Measurements from ENCODE around the gene RNU1-3.
"Not testable (repeated sequence)": the region's sequence is repeated elsewhere in the genome, so short reads cannot be mapped to it uniquely, and the experiment has no call there.

Gene RNU1-3

DNA sequence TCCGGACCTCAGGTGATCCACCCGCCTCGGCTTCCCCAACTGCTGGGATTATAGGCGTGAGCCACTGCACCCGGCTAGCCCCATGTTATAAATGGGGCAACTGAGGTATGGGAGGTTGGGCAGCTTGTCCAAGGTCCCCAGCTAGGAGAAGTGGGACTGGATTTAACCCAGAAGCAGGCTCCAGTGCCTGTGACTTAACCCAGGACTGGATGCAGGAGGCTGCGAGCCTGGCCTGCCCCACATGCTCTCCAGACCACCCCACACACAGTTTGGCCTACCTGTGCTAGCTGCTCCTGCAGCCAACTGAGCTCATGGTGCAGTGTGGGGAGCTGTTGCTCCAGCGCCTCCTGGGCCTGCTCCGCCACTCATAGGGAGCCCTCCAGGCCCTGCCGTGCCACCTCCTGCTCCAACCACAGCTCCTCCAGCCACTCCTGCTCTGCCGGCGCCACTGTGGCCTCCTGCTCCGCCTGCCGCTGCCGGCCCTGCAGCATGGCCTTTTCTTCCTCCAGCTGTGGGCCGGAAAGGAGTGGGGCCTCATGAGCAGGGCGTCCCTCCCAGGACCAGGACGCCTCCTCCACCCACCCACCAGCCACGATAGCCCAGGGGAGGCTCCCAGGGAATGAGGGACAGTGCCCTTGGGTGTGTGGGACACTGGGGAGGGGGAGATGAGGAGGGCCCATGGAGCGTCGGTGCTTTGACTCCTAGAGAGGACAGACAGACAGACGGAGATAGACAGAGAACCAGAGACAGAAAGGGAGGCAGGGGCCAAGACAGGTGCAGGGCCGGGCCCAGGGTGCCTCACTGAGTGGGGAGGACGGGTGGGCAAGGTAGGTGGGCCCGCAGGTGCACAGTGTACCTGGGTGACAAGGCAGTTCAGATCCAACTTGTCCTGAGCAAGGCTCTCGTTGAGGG is 41.0 kb downstream of the RNU1-3 start:
- no peak for DNase-seq (ENCODE audit: insufficient read length, low spot score)
- FAIRE-seq, result no peak

DNA sequence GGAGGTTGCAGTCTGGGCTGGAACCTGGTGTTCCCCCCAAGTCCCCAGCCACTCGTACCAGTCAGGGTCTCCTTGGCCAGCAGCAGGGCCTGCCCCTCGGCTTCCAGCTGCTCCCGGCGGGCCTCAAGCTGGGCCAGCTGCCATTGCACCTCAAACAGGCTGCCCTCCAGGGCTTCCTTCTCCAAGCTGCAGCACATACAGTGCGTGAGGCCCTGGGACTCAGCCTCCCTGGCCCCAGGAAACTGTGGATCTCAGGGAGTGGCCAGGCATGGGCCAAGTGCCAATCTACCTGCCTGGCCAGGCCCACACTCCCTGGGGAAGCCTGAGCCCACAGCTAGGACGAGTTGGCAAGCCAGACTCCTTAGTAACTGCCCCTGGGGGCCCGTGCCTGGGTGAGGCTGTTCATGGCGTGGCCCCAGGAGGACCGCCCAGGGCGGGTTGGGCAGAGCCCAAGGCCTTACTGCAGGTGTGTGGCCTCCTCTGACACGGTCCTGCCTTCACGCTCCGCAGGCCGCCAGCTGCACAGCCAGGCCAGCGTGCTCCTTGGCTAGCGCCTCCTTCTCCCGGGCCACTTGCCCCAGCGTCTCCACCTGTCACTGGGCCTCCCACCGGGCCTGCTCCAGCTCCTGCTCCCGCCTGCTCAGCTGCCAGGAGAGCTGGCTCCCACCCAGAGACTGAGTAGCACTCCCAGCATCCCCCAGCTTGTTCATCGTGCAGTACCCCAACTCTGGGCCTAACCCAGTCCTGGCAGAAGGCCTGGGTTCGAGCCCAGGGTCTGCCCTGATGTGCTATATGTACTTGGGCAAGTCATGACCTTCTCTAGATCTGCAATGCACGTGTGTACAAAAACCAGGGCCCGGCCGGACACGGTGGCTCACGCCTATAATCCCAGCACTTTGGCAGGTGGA is 42.7 kb downstream of the RNU1-3 start:
- DNase-seq (ENCODE audit: insufficient read length, low spot score); FAIRE-seq: not testable (repeated sequence)

DNA sequence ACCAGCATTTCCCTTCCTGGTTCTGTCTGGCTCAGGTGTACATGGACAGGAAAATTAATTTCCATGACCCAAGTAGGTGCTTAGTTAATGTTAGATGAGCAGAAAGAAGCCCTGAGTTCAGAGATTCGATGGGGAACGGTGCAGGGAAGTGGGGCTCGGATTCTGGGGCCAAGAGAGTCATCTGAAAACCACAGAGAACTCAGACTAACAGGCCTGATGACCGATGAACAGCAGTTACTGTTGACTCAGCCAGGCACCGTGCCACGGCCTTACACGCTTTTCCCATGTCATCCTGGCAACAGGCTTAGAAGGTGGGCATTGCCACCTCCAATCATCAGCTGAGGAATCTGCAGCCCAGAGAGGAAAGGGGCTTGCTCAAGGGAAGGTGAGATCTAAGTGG is 43.4 kb downstream of the RNU1-3 start:
- not testable (repeated sequence) for FAIRE-seq; DNase-seq (ENCODE audit: insufficient read length, low spot score)

DNA sequence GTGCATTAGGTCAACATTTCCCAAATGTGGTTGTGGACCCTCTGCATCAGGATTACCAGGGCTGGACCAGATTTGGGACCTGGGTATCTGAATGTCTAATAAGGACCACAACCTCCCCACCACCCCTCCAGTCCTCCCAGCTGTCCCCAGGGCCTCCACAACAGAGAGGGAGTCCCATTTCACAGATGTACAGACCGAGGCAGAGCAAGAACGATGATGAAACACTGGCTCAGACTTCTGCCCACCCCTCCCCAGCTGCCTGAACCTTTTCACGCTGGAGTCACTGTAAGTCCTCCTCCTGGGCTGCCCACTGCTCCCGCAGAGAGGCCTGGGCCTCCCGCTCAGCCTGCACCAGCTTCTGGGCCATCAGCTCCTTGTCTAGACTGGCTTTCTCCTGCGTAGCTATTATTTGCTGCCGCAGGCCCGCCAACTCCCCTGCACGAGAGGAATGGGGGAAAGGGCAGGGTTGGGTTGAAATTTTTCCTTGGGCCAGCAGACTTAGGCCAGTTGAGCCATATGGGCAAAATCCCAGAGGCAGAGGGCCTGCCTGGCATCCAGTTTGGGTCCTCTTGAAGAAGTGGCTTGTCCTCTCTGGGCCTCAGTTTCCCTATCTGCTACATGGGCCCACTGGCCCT is 45.0 kb downstream of the RNU1-3 start:
- FAIRE-seq; DNase-seq (ENCODE audit: insufficient read length, low spot score): not testable (repeated sequence)

DNA sequence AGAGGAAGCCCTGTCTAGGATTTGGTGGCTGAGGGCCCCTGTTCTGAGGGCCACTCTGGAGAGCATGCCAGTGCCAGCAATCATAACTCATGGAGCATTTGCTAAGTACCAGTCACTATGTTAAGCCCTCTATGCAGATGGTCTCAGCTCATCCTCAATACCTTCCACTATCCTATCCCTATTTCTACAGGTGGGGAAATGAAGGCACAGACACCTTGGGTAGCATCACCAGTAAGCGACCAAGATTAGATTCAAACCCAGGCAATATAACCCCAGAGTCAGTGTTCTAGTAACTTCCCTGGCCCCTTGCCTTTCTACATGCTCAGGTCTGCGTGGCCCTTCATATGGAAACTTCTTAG is 45.5 kb downstream of the RNU1-3 start:
- DNase-seq (ENCODE audit: insufficient read length, low spot score) (no peak), FAIRE-seq (no peak)

DNA sequence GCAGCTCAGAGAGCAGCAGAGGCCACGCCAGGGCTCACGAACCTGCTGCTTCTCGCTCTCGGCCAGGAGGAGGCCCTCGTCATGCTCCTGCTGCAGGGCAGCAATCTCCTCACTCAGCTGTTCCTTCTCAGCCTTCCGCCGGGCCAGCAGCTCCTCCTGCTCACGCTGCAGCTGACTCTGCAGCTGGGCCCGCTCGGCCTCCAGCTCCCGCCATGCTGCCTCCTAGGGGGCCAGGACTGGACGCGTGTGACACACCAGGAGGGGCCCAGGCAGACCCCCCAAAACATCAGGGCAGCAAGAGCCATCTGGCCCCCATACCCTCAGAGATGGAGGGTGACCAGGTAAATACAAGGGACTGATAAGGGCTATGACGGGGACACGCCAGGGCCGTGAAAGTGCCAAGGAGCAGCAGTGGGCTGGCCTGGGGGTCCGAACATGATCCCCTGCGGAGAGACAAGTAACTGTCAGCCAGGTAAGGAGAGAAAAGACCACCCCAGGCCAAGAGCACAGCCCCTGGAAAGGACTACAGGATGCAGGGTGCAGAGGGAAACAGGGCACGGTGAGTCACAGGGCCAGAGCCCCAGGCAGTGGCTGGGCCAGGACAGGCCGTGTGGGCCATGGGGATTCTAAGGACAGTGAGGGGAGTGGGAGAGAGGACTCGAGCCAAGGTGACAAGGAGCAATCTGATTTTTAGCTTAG is 46.8 kb downstream of the RNU1-3 start:
- not testable (repeated sequence) for DNase-seq (ENCODE audit: insufficient read length, low spot score); FAIRE-seq

DNA sequence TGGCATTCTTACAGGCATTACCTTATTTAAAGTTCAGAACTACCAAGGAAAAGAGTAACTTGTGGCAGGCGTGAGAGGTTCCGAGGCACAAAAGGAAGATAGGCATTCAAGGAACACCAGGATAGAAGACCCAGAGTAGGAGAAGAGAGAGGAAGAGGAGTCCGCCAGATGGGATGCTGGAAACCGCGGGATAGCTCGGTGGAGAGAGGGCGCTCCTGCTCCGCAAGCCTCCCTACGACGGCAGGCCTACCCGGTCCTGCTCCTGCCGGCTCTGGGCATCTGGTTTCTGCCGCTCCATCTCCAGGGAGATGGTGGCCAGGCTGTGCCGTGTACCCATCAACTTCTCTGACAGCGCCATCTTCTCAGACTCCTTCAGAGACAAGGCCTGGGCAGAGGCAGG is 48.0 kb downstream of the RNU1-3 start:
- FAIRE-seq, result no peak

DNA sequence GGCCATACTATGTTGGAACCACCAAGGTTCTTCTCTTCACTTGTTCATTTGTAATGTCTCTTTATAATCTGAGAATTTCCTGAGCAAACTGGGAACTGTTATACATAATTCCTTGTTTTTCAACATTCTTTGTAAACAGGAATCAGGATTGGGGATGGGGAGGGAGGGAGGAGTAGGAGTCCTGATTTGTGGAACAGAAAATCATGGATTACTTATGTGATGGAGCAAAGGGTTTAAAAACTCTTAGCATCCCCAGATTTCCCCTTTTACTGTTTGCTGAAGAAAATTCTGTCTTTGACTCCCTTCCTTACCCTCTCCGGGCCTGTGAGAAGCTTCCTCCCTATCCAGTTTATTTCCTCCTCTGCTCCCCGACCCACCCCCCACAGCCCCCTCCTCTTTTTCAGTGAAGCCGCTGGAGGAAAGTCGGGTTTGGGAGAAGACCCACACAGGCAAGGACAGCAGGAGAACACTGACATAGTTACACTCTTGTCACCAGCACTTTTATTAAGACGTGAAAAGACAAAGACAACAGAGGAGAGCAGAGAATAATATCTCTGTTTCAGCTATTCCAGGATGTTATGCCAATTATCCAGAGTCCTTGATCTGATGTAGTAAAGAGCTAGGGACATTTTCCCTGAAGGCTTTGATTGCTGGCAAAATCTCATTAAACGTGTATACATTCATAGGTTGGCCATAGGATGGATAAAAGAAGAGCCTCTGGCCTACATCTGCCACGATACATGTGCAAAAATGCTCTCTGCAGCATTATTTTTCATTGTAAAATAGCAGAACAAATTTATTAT is 48.8 kb downstream of the RNU1-3 start:
- DNase-seq (ENCODE audit: insufficient read length, low spot score), result no peak
- FAIRE-seq, result no peak

More for the DNA sequence above, 48.0 kb downstream of the RNU1-3 start:
- no peak for DNase-seq (ENCODE audit: insufficient read length, low spot score)

DNA sequence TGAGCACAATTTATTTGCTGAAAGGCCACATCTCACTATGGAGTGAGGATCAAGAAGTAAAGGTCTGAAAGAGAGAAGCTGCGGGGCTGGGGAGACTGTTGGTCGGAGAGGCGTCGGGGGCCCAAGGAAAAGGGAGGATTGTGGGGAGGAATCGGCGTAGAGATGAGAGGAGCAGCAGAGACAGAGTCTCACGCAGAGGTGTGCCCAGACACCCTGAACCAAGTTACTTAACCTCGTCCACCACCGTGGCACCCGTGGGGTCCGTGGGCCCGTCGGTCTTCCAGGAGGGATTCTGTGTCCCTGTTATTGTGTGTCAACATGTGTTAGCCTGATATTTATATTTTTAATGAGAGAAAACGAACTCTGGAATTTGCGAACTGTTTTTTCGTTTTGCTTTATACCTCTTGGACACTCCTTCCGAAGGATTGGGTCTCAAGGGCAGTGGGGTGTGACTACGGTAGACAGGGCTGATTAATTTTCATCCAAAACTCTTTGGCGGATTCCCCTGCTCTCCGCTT is 49.6 kb downstream of the RNU1-3 start:
- no peak for FAIRE-seq
- no peak for DNase-seq (ENCODE audit: insufficient read length, low spot score)

Measured in GM19239 (cell line).